Stimulated activated CD8-positive, alpha-beta memory T cell treated with anti-CD3 and anti-CD28 coated beads, Interleukin-12 subunit alpha, Interleukin-12 subunit beta, amount 100 ng/mL, for 24 hours (primary cell): Measurements from ENCODE around the gene GPR137.
A peak's percentile ranks its signal among the peaks of the same experiment; 100 is the strongest.
"Not testable (repeated sequence)": the region's sequence is repeated elsewhere in the genome, so short reads cannot be mapped to it uniquely, and the experiment has no call there.

Source experiments
- DNase-seq: peaks from one replicate; pipeline ENCODE4 v3.0.0-alpha.2; 2020; ENCODE audit errors: extremely low read depth

The GPR137 gene

GRCh38 chr11:64304316-64305072, 18.8 kb downstream of the GPR137 start:
- peak; percentile 91 for DNase-seq

GRCh38 chr11:64305075-64305690, 19.5 kb downstream of the GPR137 start, which contains the start of gene ESRRA:
Gene ESRRA (plus strand): TSS chr11:64305524. CDS start chr11:64307180, 1,656 bp downstream.
- DNase-seq, result peak; percentile 100

- peak; percentile 42 for DNase-seq
Observed at GRCh38 chr11:64305691-64306562, 20.3 kb downstream of the GPR137 start.

- no peak for DNase-seq
Observed at GRCh38 chr11:64306563-64306875, 20.9 kb downstream of the GPR137 start.

GRCh38 chr11:64306876-64307622, 21.4 kb downstream of the GPR137 start:
- no peak for DNase-seq

- not testable (repeated sequence) for DNase-seq
Observed at GRCh38 chr11:64307795-64308194, 22.1 kb downstream of the GPR137 start.

GRCh38 chr11:64312947-64313346, 27.3 kb downstream of the GPR137 start:
- DNase-seq, result no peak

- DNase-seq, result no peak
Observed at GRCh38 chr11:64313491-64314145, 28.0 kb downstream of the GPR137 start.

- no peak for DNase-seq
Observed at GRCh38 chr11:64314146-64314804, 28.6 kb downstream of the GPR137 start.

- DNase-seq, result no peak
Observed at GRCh38 chr11:64314805-64315561, 29.3 kb downstream of the GPR137 start.

GRCh38 chr11:64315667-64316526, 30.2 kb downstream of the GPR137 start:
- not testable (repeated sequence) for DNase-seq

- no peak for DNase-seq
Observed at GRCh38 chr11:64316672-64317324, 31.1 kb downstream of the GPR137 start.

GRCh38 chr11:64317325-64317960, 31.8 kb downstream of the GPR137 start, which contains the start of gene TRMT112:
Gene TRMT112 (minus strand): TSS chr11:64317559. CDS start chr11:64317526, 33 bp downstream.
- DNase-seq, result peak; percentile 92

GRCh38 chr11:64317961-64318765, 32.5 kb downstream of the GPR137 start, which contains the start of gene PRDX5:
Gene PRDX5 (plus strand): TSS chr11:64318121. CDS start chr11:64318216, 95 bp downstream.
- DNase-seq, result peak; percentile 82

GRCh38 chr11:64318766-64319761, 33.4 kb downstream of the GPR137 start:
- no peak for DNase-seq

- DNase-seq, result no peak
Observed at GRCh38 chr11:64320556-64320955, 34.9 kb downstream of the GPR137 start.
